ENCODE measurements around the gene NTM.

Gene NTM

GRCh38 chr11:131864228-131864627 lies 493.8 kb downstream of the NTM start:
- H3K4me3 ChIP-seq (ENCODE audit: low read length): no peak overlapping the region

DNA sequence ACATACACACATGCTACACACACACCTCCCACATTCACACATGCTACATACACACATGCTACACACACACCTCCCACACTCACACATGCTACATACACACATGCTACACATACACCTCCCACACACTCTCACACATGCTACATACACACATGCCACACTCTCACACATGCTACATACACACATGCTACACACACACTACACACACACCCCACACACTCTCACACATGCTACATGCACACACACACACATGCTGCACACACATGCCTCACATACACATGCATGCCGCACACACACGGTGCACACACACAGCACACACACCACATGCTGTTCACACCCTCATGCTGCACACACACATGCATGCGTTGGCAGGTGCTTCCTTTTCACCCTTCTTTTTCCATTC lies 495.4 kb downstream of the NTM start:
- no peak for DNase-seq (ENCODE audit: low read depth)
- TF ChIP-seq CTCF (conservative IDR thresholded peaks at IDR 0.05; ENCODE audit: low read depth, low read length): no peak
- H3K4me3 ChIP-seq (ENCODE audit: low read length): no peak overlapping the region

More at GRCh38 chr11:131864228-131864627, 493.8 kb downstream of the NTM start:
- DNase-seq (ENCODE audit: low read depth): no peak
- TF ChIP-seq CTCF (conservative IDR thresholded peaks at IDR 0.05; ENCODE audit: low read depth, low read length): no peak

- peak; percentile 32 for TF ChIP-seq CTCF (conservative IDR thresholded peaks at IDR 0.05; ENCODE audit: low read depth, low read length)
- no peak for DNase-seq (ENCODE audit: low read depth)
- no peak overlapping the region for H3K4me3 ChIP-seq (ENCODE audit: low read length)
Observed at GRCh38 chr11:131866535-131867400, 496.4 kb downstream of the NTM start.

GRCh38 chr11:131867457-131868257 lies 497.2 kb downstream of the NTM start:
- DNase-seq (ENCODE audit: low read depth): peak; percentile 34
- peak; percentile 97 for TF ChIP-seq CTCF (conservative IDR thresholded peaks at IDR 0.05; ENCODE audit: low read depth, low read length)
- no peak overlapping the region for H3K4me3 ChIP-seq (ENCODE audit: low read length)

GRCh38 chr11:131868629-131869507 lies 498.5 kb downstream of the NTM start:
- no peak for DNase-seq (ENCODE audit: low read depth)
- no peak for TF ChIP-seq CTCF (conservative IDR thresholded peaks at IDR 0.05; ENCODE audit: low read depth, low read length)
- H3K4me3 ChIP-seq (ENCODE audit: low read length): no peak overlapping the region

DNA sequence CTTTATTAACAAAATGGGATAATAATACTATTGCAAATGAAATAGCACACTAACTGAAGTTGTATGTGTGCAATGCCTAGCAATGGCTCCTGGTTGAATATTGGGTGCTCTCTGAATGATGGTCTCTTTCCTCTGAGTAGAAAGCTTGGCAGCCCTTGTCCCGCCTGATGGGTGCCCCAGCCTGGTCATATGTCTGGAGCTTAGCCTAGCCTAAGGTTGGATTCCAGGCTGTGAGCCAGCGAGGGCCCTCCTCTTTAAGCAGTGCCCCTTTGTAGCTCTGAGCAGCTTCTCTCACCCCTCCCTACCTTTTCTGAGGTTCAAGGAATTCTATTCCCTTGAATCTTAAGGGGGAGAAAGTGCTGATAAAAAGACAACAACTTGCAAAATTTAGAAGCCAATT lies 499.9 kb downstream of the NTM start:
- peak; percentile 20 for DNase-seq (ENCODE audit: low read depth)
- TF ChIP-seq CTCF (conservative IDR thresholded peaks at IDR 0.05; ENCODE audit: low read depth, low read length): no peak
- no peak overlapping the region for H3K4me3 ChIP-seq (ENCODE audit: low read length)
